ENCODE results near the gene KCNQ5. TPM values are rescaled to one million over a fixed set of nuclear protein-coding genes. Genes with fewer than 3 reads are reported as not detected.

KCNQ5 gene
- total and polyA plus RNA-seq, 11 donors = 0.06 to 0.18 TPM; not detected in 9

- ATAC-seq (no peak), DNase-seq (no peak)
- Histone ChIP-seq H3K9me3 (no peaks in the 10 kb centered on the region), H3K4me3 (no peak overlapping the region), H3K4me1 (peaks cover 0 to under 1% (median 0%) of the 10 kb centered on the region in 12 donors), H3K36me3 (no peaks in the 10 kb centered on the region), H3K27me3 (no peaks in the 10 kb centered on the region), H3K27ac (no peak overlapping the region)
- WGBS, 4 donors = 49 to 68% (median 59%) methylated on average over 1 of the region's 1 CpG
- intact Hi-C loops (cut with DNase I) = no loop called here
- TF ChIP-seq POLR2A (IDR thresholded peaks at IDR 0.05) (no peak), CTCF (IDR thresholded peaks at IDR 0.05) (no peak)
Observed at GRCh38 chr6:72792692-72793091, 170.8 kb downstream of the KCNQ5 start.

- H3K4me1 ChIP-seq = no peaks in the 10 kb centered on the region
- DNase-seq (no peak), ATAC-seq (no peak)
- no peaks in the 10 kb centered on the region for H3K36me3 ChIP-seq
- WGBS, 4 donors = 72 to 82% (median 77%) methylated on average over 10 of the region's 10 CpGs
- peaks cover 0 to 3% (median 0%) of the 10 kb centered on the region in 12 donors for H3K9me3 ChIP-seq
- TF ChIP-seq POLR2A (IDR thresholded peaks at IDR 0.05) = no peak
- no peak for TF ChIP-seq CTCF (IDR thresholded peaks at IDR 0.05)
- intact Hi-C loops (cut with DNase I) = no loop called here
- no peaks in the 10 kb centered on the region for H3K27me3 ChIP-seq
- no peak overlapping the region for H3K4me3 ChIP-seq
- H3K27ac ChIP-seq = no peak overlapping the region
Observed at GRCh38 chr6:72793641-72794395, 172.0 kb downstream of the KCNQ5 start.

- Histone ChIP-seq H3K36me3 (no peaks in the 10 kb centered on the region), H3K27ac (no peak overlapping the region), H3K9me3 (peaks cover 0 to 3% (median 0%) of the 10 kb centered on the region in 12 donors), H3K4me3 (no peak overlapping the region), H3K27me3 (no peaks in the 10 kb centered on the region), H3K4me1 (no peaks in the 10 kb centered on the region)
- ATAC-seq (no peak), DNase-seq (no peak)
- TF ChIP-seq POLR2A (IDR thresholded peaks at IDR 0.05) = no peak
- no peak for TF ChIP-seq CTCF (IDR thresholded peaks at IDR 0.05)
- WGBS, 4 donors = 69 to 78% (median 77%) methylated on average over 2 of the region's 2 CpGs
- intact Hi-C loops (cut with DNase I) = no loop called here
Observed at GRCh38 chr6:72798196-72798595, 176.3 kb downstream of the KCNQ5 start.

- DNase-seq (no peak), ATAC-seq (no peak)
- intact Hi-C loops (cut with DNase I) = no loop called here
- H3K4me1 ChIP-seq = no peaks in the 10 kb centered on the region
- TF ChIP-seq CTCF (IDR thresholded peaks at IDR 0.05) = no peak
- no peak for TF ChIP-seq POLR2A (IDR thresholded peaks at IDR 0.05)
- no peaks in the 10 kb centered on the region for H3K9me3 ChIP-seq
- no peak overlapping the region for H3K4me3 ChIP-seq
- no peaks in the 10 kb centered on the region for H3K36me3 ChIP-seq
- WGBS, 4 donors = 37 to 50% (median 43%) methylated on average over 4 of the region's 4 CpGs
- H3K27me3 ChIP-seq = no peaks in the 10 kb centered on the region
- H3K27ac ChIP-seq = no peak overlapping the region
Observed at GRCh38 chr6:72809746-72810379, 188.0 kb downstream of the KCNQ5 start.
